Uterus (tissue), 4 donors: Measurements from ENCODE around the gene OR4K15. TPM values are rescaled to one million over a fixed set of nuclear protein-coding genes. Genes with fewer than 3 reads are reported as not detected.

Experiments used
- DNase-seq, 2 donors: peaks; one replicate each; pipeline ENCODE4 v3.0.0-alpha.2; 2019 to 2020
- H3K27ac ChIP-seq, 2 donors: fragments of 200-600 bp; sonication (generic); 1 replicate in 1 of 2; 2 replicates in 1 of 2; pipeline ENCODE4 v1.5.1; 2016 to 2018
- H3K27me3 ChIP-seq, 2 donors: fragments of 200-600 bp; sonication (generic); one replicate each; pipeline ENCODE4 v1.5.1; 2018 to 2019; ENCODE audit warnings: control low read depth in 1 of 2
- H3K36me3 ChIP-seq, 2 donors: fragments of 200-600 bp; sonication (generic); one replicate each; pipeline ENCODE4 v1.5.1; 2019; ENCODE audit warnings: control low read depth in 1 of 2
- H3K4me1 ChIP-seq, 2 donors: fragments of 200-600 bp; sonication (generic); one replicate each; pipeline ENCODE4 v1.5.1; 2018 to 2019; ENCODE audit warnings: control low read depth in 1 of 2
- H3K4me3 ChIP-seq, 2 donors: fragments of 200-600 bp; sonication (generic); 1 replicate in 1 of 2; 2 replicates in 1 of 2; pipeline ENCODE4 v1.5.1; 2018 to 2019; ENCODE audit warnings: mild to moderate bottlenecking in 1 of 2
- H3K9me3 ChIP-seq, 2 donors: fragments of 200-600 bp; sonication (generic); one replicate each; pipeline ENCODE4 v1.5.1; 2019; ENCODE audit warnings: control low read depth in 1 of 2
- POLR2A ChIP-seq, 2 donors: fragments of 450-650 bp; IDR thresholded peaks; one replicate each; pipeline ENCODE4 v1.6.1; 2016; ENCODE audit warnings: antibody characterized with exemption in 2 of 2, mild to moderate bottlenecking in 1 of 2, moderate library complexity in 1 of 2
- intact Hi-C: fragments of 100-400 bp; cut with DNase I; formaldehyde crosslinking; loops from one replicate; pipeline ENCODE4 v1.15.1; 2023; ENCODE audit warnings: low total_unique reads
- total RNA-seq, 4 donors: library from RNA; depleted of rRNA in 3 of 4; stranded (reverse); fragments of >200 nt in 3 of 4; gene quantifications; one replicate each; pipeline versions ENCODE4 v1.1.0 to v1.2.4, GENCODE V29; 2014 to 2023
- donor health status: DM: yes; HTN: yes; CAD: no.

OR4K15 gene
- total RNA-seq, 4 donors from 2014 or later: not detected

DNA sequence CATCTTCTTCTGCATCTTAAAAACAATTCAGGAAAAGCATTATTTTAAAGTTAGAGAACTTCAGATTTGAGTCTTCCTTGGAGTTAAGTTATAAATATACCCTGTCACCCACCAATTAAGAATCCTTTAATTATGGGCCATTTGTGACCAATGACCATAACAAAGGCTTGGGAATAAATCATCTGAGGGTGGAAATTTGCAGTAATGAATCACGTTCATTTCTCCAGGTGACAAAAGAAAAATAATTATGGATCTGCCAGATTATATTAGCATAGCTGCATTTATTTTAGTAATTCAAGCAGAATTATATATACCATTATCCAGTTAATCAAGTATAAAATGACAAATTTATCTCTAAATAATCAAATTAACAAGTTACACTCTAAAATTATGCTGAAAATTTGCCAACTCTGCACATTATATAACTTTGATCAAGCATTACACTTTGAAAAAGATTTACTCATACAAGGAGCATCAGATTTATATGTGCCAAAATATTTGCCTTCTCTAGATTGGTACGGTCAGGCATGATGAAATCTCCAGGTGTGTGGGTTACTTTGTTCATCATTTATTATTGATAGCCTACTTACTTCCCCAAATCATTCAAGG, 44.0 kb downstream of the OR4K15 start, which contains the start of gene OR4K14:
OR4K14 (minus strand) TSS at position 51 of the 609 bp plus-strand sequence. CDS start 4,114 bp downstream, outside the sequence.
- H3K4me3 ChIP-seq: no peak within 1 kb of the TSS
- no peaks in the 10 kb centered on the region for H3K4me1 ChIP-seq
- no peak within 1 kb of the TSS for H3K27ac ChIP-seq
- no peaks in the 10 kb centered on the region for H3K36me3 ChIP-seq
- intact Hi-C loops: no loop called here
- no peaks in the 10 kb centered on the region for H3K27me3 ChIP-seq
- H3K9me3 ChIP-seq: no peaks in the 10 kb centered on the region
- no peak for TF ChIP-seq POLR2A (IDR thresholded peaks at IDR 0.05)
- no peak for DNase-seq

Other genes with a start within 250 kb of the OR4K15 start
- not detected for gene OR4Q3, start 232.0 kb upstream of the OR4K15 start, total RNA-seq
- gene OR4M1, start 202.1 kb upstream of the OR4K15 start, total RNA-seq: not detected
- gene OR4N2, start 171.8 kb upstream of the OR4K15 start, total RNA-seq: not detected
- gene OR4K2, start 100.4 kb upstream of the OR4K15 start, total RNA-seq: not detected
- not detected for gene OR4K5, start 55.0 kb upstream of the OR4K15 start, total RNA-seq
- not detected for gene OR4K1, start 44.7 kb upstream of the OR4K15 start, total RNA-seq
- gene OR4Q2, start 26.6 kb downstream of the OR4K15 start, total RNA-seq: not detected
- gene OR4K14, start 43.7 kb downstream of the OR4K15 start, total RNA-seq: not detected
- not detected for gene OR4K13, start 60.4 kb downstream of the OR4K15 start, total RNA-seq
- not detected for gene OR4L1, start 84.5 kb downstream of the OR4K15 start, total RNA-seq
- not detected for gene OR4K17, start 135.1 kb downstream of the OR4K15 start, total RNA-seq
- not detected for gene OR4N5, start 163.2 kb downstream of the OR4K15 start, total RNA-seq
- not detected for gene OR11G2, start 215.3 kb downstream of the OR4K15 start, total RNA-seq
- gene OR11H6, start 248.1 kb downstream of the OR4K15 start, total RNA-seq: not detected